Thoracic aorta (tissue), 2 donors: ENCODE measurements around the gene ITGAL. TPM values are rescaled to one million over a fixed set of nuclear protein-coding genes. Genes with fewer than 3 reads are reported as not detected.

Experiments used
- ATAC-seq: fragments of 150-250 bp; one replicate; pipeline ENCODE4 v1.8.0; 2017; ENCODE audit warnings: low read depth; ENCODE audit not compliant: insufficient number of reproducible peaks, low FRiP score
- DNase-seq: peaks from one replicate; pipeline ENCODE4 v3.0.0-alpha.2; 2020; ENCODE audit warnings: low spot score
- H3K27ac ChIP-seq, 2 donors: fragments of 200-600 bp; sonication (generic); 1 replicate in 1 of 2; 2 replicates in 1 of 2; pipeline ENCODE4 v1.5.1; 2016; ENCODE audit warnings: mild to moderate bottlenecking in 2 of 2, moderate library complexity in 2 of 2
- H3K27me3 ChIP-seq: fragments of 200-600 bp; sonication (generic); replicated peaks from 2 replicates; pipeline ENCODE4 v1.6.0; 2016; ENCODE audit warnings: mild to moderate bottlenecking; ENCODE audit not compliant: insufficient read depth
- H3K36me3 ChIP-seq: fragments of 200-600 bp; sonication (generic); one replicate; pipeline ENCODE4 v1.5.1; 2016
- H3K4me1 ChIP-seq, 2 donors: fragments of 200-600 bp; sonication (generic); 1 replicate in 1 of 2; 2 replicates in 1 of 2; pipeline versions ENCODE4 v1.5.1 to v1.6.0; 2016; ENCODE audit warnings: low read depth in 2 of 2, mild to moderate bottlenecking in 1 of 2; ENCODE audit not compliant: control insufficient read depth in 1 of 2
- H3K4me3 ChIP-seq: fragments of 200-600 bp; sonication (generic); 2 replicates; pipeline ENCODE4 v1.5.1; 2016; ENCODE audit warnings: mild to moderate bottlenecking
- H3K9me3 ChIP-seq: fragments of 200-600 bp; sonication (generic); 2 replicates; pipeline ENCODE4 v1.5.1; 2016
- CTCF ChIP-seq: fragments of 200-600 bp; sonication (generic); IDR thresholded peaks from one replicate; pipeline ENCODE4 v1.5.1; 2019; ENCODE audit warnings: antibody characterized with exemption
- total RNA-seq, 2 donors: library from RNA; depleted of rRNA; stranded (reverse); fragments of >200 nt; gene quantifications; one replicate each; pipeline versions ENCODE4 v1.1.0 to v1.2.3, GENCODE V29; 2016

The ITGAL gene
- total RNA-seq, result 1 to 10 TPM; 3.2 to 5.4 TPM

DNA sequence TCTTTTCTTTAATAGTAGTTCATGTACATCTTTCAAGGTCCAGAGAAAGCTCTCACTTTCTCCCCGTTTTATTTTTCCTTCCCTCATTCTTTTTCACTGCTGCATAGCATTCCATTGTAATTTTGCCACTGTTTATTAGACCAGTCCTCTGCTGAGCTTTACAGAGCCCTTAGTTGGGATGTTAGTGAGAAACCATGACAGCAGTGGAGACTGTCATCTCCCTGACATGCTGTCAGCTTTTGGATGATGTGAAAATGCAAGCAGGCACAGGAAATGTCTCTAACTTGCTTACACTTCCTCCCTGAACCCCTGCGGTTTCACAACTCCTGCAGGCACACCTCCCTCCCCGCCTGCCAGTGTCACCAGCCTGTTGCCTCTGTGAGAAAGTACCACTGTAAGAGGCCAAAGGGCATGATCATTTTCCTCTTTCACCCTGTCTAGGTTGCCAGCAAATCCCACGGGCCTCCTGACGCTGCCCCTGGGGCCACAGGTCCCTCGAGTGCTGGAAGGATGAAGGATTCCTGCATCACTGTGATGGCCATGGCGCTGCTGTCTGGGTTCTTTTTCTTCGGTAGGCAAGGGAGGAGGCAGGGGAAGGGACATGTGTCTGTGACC is at the start of gene ITGAL:
Gene ITGAL, plus strand, starts transcription at position 415 of the 615 bp plus-strand sequence. Its CDS starts 96 bp downstream, at position 511.
- DNase-seq, result no peak
- Histone ChIP-seq H3K4me1 (peaks cover 5 to 9% of the 10 kb centered on the region in 2 donors), H3K4me3 (peak within 1 kb of the TSS; percentile 45), H3K36me3 (no peaks in the 10 kb centered on the region), H3K27ac (no peak within 1 kb of the TSS), H3K9me3 (no peaks in the 10 kb centered on the region), H3K27me3 (no peaks in the 10 kb centered on the region)
- no peak for TF ChIP-seq CTCF
- no peak for ATAC-seq

GRCh38 chr16:30428055-30428454 is 44.5 kb upstream of the ITGAL start:
- no peak for ATAC-seq
- no peak overlapping the region for H3K27ac ChIP-seq
- no peak for TF ChIP-seq CTCF

DNA sequence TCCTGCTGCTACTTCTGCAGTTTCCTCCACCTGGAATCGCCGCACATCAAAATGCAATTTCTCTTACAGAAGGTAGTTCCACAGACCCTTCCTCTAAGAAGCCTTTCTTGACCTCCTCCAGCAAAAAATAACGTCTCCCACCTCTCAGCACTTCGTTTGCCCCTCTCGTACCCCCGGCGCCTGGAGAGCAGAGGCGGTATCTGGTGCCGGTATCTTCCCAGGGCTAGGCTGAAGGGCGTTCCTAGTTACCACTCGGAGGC is 43.2 kb upstream of the ITGAL start:
- Histone ChIP-seq H3K4me3 (peak overlapping the region; percentile 82), H3K4me1 (peaks cover 0 to 18% of the 10 kb centered on the region in 2 donors), H3K27me3 (no peaks in the 10 kb centered on the region), H3K27ac (peak overlapping the region; percentile 39 to 42), H3K36me3 (no peaks in the 10 kb centered on the region), H3K9me3 (no peaks in the 10 kb centered on the region)
- DNase-seq (no peak), ATAC-seq (no peak)
- TF ChIP-seq CTCF, result no peak

More at GRCh38 chr16:30428055-30428454, 44.5 kb upstream of the ITGAL start:
- H3K27me3 ChIP-seq, result no peaks in the 10 kb centered on the region
- DNase-seq, result no peak
- no peaks in the 10 kb centered on the region for H3K36me3 ChIP-seq
- no peak overlapping the region for H3K4me3 ChIP-seq
- H3K4me1 ChIP-seq, result peaks cover 0 to 18% of the 10 kb centered on the region in 2 donors
- H3K9me3 ChIP-seq, result no peaks in the 10 kb centered on the region

DNA sequence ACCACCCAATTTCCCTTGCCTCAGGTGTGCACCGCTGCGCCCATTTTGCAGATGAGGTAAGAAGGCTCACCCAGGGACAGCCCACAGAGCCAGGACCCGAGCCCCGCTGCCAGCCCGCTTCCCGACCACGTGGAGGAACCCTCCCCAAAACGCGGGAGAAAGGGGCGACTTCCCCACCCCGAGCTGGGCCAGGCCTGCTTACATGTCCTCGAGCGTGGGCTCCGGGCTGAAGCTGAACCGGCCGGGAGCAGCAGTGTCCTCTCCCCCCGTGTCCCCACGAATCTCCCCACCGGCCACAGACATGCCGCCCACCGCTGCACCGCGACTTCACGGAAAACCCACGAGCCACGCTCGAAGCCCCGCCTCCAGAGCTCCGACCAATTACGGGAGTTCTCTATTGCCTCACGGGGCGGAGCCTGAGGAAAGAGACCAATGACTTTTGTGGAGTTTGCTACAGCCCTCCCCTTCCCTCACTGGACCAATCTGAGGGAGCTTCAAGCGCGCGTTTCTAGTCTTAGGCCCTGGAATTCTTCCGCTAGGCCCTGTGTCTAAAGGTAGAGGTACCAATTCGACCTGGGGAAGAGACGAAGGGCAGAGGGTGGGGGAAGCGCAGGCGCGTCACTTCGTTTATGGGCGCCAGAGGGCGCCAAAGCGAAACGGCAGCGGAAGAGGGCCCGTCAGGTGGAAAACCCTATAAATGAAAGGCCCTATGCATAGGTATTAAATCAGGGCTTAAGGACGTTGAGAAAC is 42.7 kb upstream of the ITGAL start, which contains the start of gene DCTPP1:
Gene DCTPP1, minus strand, starts transcription at position 353 of the 750 bp plus-strand sequence. Its CDS starts 50 bp downstream, at position 303.
- no peaks in the 10 kb centered on the region for H3K36me3 ChIP-seq
- H3K4me3 ChIP-seq, result peak within 1 kb of the TSS; percentile 82
- peak; percentile 70 for TF ChIP-seq CTCF
- peaks cover 0 to 18% of the 10 kb centered on the region in 2 donors for H3K4me1 ChIP-seq
- peak; percentile 94 for DNase-seq
- no peaks in the 10 kb centered on the region for H3K9me3 ChIP-seq
- peak within 1 kb of the TSS; percentile 39 to 42 for H3K27ac ChIP-seq
- ATAC-seq, result peak; percentile 100
- no peaks in the 10 kb centered on the region for H3K27me3 ChIP-seq

- no peak for ATAC-seq
- peak overlapping the region; percentile 39 to 42 for H3K27ac ChIP-seq
- H3K36me3 ChIP-seq, result no peaks in the 10 kb centered on the region
- DNase-seq, result no peak
- no peaks in the 10 kb centered on the region for H3K27me3 ChIP-seq
- TF ChIP-seq CTCF, result no peak
- H3K4me3 ChIP-seq, result peak overlapping the region; percentile 82
- H3K9me3 ChIP-seq, result no peaks in the 10 kb centered on the region
- H3K4me1 ChIP-seq, result peaks cover 0 to 18% of the 10 kb centered on the region in 2 donors
These were observed 42.0 kb upstream of the ITGAL start for GRCh38 chr16:30430428-30430970.
